Brain microvascular endothelial cell (primary cell): Measurements from ENCODE around the gene COL23A1.

Experiments
- DNase-seq: peaks from one replicate; pipeline ENCODE4 v3.0.0-alpha.2; 2020
- H3K27ac ChIP-seq: fragments of 250-450 bp; sonication (Bioruptor Pico); 2 replicates; pipeline ENCODE4 v1.5.1; 2020; ENCODE audit warnings: mild to moderate bottlenecking, moderate library complexity
- H3K27me3 ChIP-seq: fragments of 250-450 bp; sonication (Bioruptor Pico); replicated peaks from 2 replicates; pipeline ENCODE4 v1.5.1; 2020; ENCODE audit warnings: mild to moderate bottlenecking
- H3K36me3 ChIP-seq: fragments of 250-450 bp; sonication (Bioruptor Pico); replicated peaks from 2 replicates; pipeline ENCODE4 v1.5.1; 2020; ENCODE audit warnings: mild to moderate bottlenecking
- H3K4me3 ChIP-seq: 2 replicates; pipeline ENCODE4 v1.5.1; 2011; ENCODE audit warnings: low read depth, mild to moderate bottlenecking, control low read depth, low read length, moderate library complexity
- CTCF ChIP-seq: IDR thresholded peaks from 2 replicates; pipeline ENCODE4 v1.5.1; 2011; ENCODE audit warnings: low read depth, mild to moderate bottlenecking, moderate library complexity, low read length, control low read depth, inconsistent platforms; ENCODE audit errors: missing control alignments
- in situ Hi-C: cut with HindIII; loops from 2 replicates; pipeline ENCODE4 v1.10.0; 2017; ENCODE audit warnings: low sequenced_read_pairs, low pct_ligation_motif_present

The COL23A1 gene

DNA sequence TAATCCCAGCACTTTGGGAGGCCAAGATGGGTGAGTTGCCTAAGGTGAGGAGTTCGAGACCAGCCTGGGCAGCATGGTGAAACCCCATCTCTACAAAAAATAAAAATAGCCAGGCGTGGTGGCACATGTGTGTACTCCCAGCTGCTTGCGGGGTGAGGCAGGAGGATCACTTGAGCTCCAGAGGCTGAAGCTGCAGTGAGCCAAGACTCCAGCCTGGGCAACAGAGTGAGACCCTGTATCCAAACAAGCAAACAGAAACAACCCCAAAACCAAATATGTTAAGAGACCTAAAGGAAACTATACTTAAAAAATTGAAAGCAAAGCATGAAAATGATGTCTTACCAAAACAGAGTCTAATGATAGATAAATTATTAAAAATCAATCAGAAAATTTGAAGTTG, 373.4 kb downstream of the COL23A1 start:
- Histone ChIP-seq H3K4me3 (no peak overlapping the region), H3K27me3 (no peaks in the 10 kb centered on the region), H3K27ac (no peak overlapping the region), H3K36me3 (peaks cover 49% of the 10 kb centered on the region)
- in situ Hi-C loops, result no loop called here
- no peak for DNase-seq
- no peak for TF ChIP-seq CTCF

- H3K4me3 ChIP-seq, result no peak overlapping the region
- in situ Hi-C loops, result no loop called here
These were observed 374.1 kb downstream of the COL23A1 start for GRCh38 chr5:178216088-178216534.

GRCh38 chr5:178215280-178216002, 374.8 kb downstream of the COL23A1 start:
- no peak for TF ChIP-seq CTCF
- Histone ChIP-seq H3K27ac (no peak overlapping the region), H3K36me3 (peaks cover 60% of the 10 kb centered on the region)

More at GRCh38 chr5:178216088-178216534, 374.1 kb downstream of the COL23A1 start:
- Histone ChIP-seq H3K27me3 (no peaks in the 10 kb centered on the region), H3K36me3 (peaks cover 53% of the 10 kb centered on the region), H3K27ac (no peak overlapping the region)
- no peak for DNase-seq
- no peak for TF ChIP-seq CTCF

GRCh38 chr5:178214160-178214803, 375.9 kb downstream of the COL23A1 start:
- in situ Hi-C loops, result no loop called here
- Histone ChIP-seq H3K36me3 (peaks cover 72% of the 10 kb centered on the region), H3K27me3 (no peaks in the 10 kb centered on the region), H3K27ac (no peak overlapping the region), H3K4me3 (no peak overlapping the region)
- no peak for DNase-seq
- no peak for TF ChIP-seq CTCF

More at GRCh38 chr5:178215280-178216002, 374.8 kb downstream of the COL23A1 start:
- in situ Hi-C loops, result no loop called here
- no peak for DNase-seq
- Histone ChIP-seq H3K4me3 (no peak overlapping the region), H3K27me3 (no peaks in the 10 kb centered on the region)

GRCh38 chr5:178213748-178214151, 376.4 kb downstream of the COL23A1 start:
- no peak overlapping the region for H3K4me3 ChIP-seq
- DNase-seq, result no peak
- H3K27ac ChIP-seq, result no peak overlapping the region
- in situ Hi-C loops, result no loop called here
- peaks cover 77% of the 10 kb centered on the region for H3K36me3 ChIP-seq
- H3K27me3 ChIP-seq, result no peaks in the 10 kb centered on the region
- no peak for TF ChIP-seq CTCF
